HepG2 (cell line): ENCODE results near the gene TUBG1. TPM values are rescaled to one million over a fixed set of nuclear protein-coding genes. Genes with fewer than 3 reads are reported as not detected.
A peak's percentile ranks its signal among the peaks of the same experiment; 100 is the strongest.

Experiments
- CCDC6 ChIP-seq: sonication (generic); formaldehyde crosslinking; IDR thresholded peaks from 2 replicates; pipeline ENCODE4 v1.8.1; 2022; ENCODE audit warnings: mild to moderate bottlenecking, missing genetic modification reagents, moderate library complexity
- NFE2 ChIP-seq: sonication (generic); formaldehyde crosslinking; IDR thresholded peaks from 2 replicates; pipeline ENCODE4 v1.4.0; 2020; ENCODE audit warnings: missing genetic modification reagents
- RAD21 ChIP-seq: fragments of 450-650 bp; formaldehyde crosslinking; IDR thresholded peaks from 2 replicates; pipeline ENCODE4 v1.5.0; 2020; ENCODE audit warnings: mild to moderate bottlenecking
- RFXANK ChIP-seq: IDR thresholded peaks from 2 replicates; pipeline ENCODE4 v1.6.1; 2016
- ZNF180 ChIP-seq: sonication (generic); formaldehyde crosslinking; IDR thresholded peaks from 2 replicates; pipeline ENCODE4 v1.4.0; 2020; ENCODE audit warnings: low read depth, missing genetic modification reagents, borderline replicate concordance
- ZNF256 ChIP-seq: sonication (generic); formaldehyde crosslinking; conservative IDR thresholded peaks from 2 replicates; pipeline ENCODE4 v1.4.0; 2020; ENCODE audit warnings: missing genetic modification reagents
- ZNF501 ChIP-seq: sonication (generic); formaldehyde crosslinking; IDR thresholded peaks from 2 replicates; pipeline ENCODE4 v1.5.1; 2020; ENCODE audit warnings: mild to moderate bottlenecking, moderate library complexity, missing genetic modification reagents
- ZNF83 ChIP-seq: sonication (generic); formaldehyde crosslinking; IDR thresholded peaks from 2 replicates; pipeline ENCODE4 v1.4.0; 2020; ENCODE audit warnings: missing genetic modification reagents, mild to moderate bottlenecking, borderline replicate concordance
- polyA plus RNA-seq, 8 experiments: library from polyadenylated mRNA; depleted of rRNA in 3 of 8; stranded (reverse) in 7 of 8; unstranded in 1 of 8; fragments of >200 nt; fragmentation: Illumina TruSeq in 4 of 8; extraction: Trizol in 4 of 8; gene quantifications; 2 replicates each; pipeline versions ENCODE4 v1.2.1 to v1.2.3, GENCODE V29; 2011 to 2016; ENCODE audit warnings: low read depth in 4 of 8, missing spikeins in 1 of 8, mixed read lengths in 1 of 8; ENCODE audit not compliant: insufficient read depth in 1 of 8
- total RNA-seq, 5 experiments: library from RNA; depleted of rRNA; stranded (reverse); fragments of >200 nt; fragmentation: Illumina TruSeq; extraction: Trizol; gene quantifications; 2 replicates each; pipeline ENCODE4 v1.2.3, GENCODE V29; 2016; ENCODE audit warnings: low read depth in 1 of 5
- TF ChIP-seq, protein P1 (sequence below): sonication (generic); formaldehyde crosslinking; IDR thresholded peaks from 2 replicates; pipeline ENCODE4 v1.5.1; 2020; ENCODE audit warnings: missing genetic modification reagents, mild to moderate bottlenecking, borderline replicate concordance
- TF ChIP-seq, protein P2 (sequence below): sonication (generic); formaldehyde crosslinking; IDR thresholded peaks from 2 replicates; pipeline ENCODE4 v1.8.0; 2022; ENCODE audit warnings: mild to moderate bottlenecking, missing genetic modification reagents; ENCODE audit not compliant: insufficient replicate concordance
- TF ChIP-seq, protein P3 (sequence below): sonication (generic); formaldehyde crosslinking; IDR thresholded peaks from 2 replicates; pipeline ENCODE4 v1.5.0; 2020; ENCODE audit warnings: mild to moderate bottlenecking, missing genetic modification reagents, borderline replicate concordance
- TF ChIP-seq, protein P4 (sequence below): sonication (generic); formaldehyde crosslinking; IDR thresholded peaks from 2 replicates; pipeline ENCODE4 v1.5.0; 2020; ENCODE audit warnings: mild to moderate bottlenecking, missing genetic modification reagents
- TF ChIP-seq, protein P5 (sequence below): sonication (generic); formaldehyde crosslinking; IDR thresholded peaks from 2 replicates; pipeline ENCODE4 v1.4.0; 2020; ENCODE audit warnings: missing genetic modification reagents

TUBG1 gene
- total and polyA plus RNA-seq, 2 of the 13 experiments (the other 11 are each of a cell fraction or from before 2014, with no cell fraction given), result 74.1 to 137 TPM

DNA sequence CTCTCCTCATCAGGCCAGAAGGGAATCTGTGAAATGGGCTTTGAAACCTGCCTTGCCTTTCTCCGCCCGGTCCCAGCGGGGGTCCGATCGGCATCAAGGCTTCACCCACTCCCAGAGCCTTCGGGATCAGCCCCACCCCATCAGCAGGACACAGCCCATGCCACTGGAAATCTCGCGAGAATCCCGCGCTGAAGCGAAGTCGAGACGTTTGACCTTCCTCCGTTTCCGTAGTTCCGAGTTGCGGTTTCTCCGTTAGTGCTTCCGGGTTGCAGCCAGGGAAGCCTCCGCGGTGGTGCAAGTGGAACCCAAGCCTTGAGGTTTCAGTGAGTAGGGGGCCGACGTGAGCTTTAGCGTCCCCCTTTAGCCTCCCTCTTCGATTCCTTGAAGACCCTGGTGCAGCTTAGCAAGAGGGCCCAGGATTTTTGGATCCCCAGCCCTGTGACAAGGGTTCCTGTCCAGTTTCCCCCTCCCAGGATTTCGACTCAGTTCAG, 47.5 kb upstream of the TUBG1 start, which contains the start of gene COASY (continued):
- TF ChIP-seq, protein P1, sequence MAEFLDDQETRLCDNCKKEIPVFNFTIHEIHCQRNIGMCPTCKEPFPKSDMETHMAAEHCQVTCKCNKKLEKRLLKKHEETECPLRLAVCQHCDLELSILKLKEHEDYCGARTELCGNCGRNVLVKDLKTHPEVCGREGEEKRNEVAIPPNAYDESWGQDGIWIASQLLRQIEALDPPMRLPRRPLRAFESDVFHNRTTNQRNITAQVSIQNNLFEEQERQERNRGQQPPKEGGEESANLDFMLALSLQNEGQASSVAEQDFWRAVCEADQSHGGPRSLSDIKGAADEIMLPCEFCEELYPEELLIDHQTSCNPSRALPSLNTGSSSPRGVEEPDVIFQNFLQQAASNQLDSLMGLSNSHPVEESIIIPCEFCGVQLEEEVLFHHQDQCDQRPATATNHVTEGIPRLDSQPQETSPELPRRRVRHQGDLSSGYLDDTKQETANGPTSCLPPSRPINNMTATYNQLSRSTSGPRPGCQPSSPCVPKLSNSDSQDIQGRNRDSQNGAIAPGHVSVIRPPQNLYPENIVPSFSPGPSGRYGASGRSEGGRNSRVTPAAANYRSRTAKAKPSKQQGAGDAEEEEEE, result peak; percentile 61; the same call in 1 of the 2 replicates
- TF ChIP-seq NFE2 (no peak), ZNF256 (peak; percentile 76; the same call in 1 of the 2 replicates), ZNF501 (CRISPR knock-in tag) (peak; percentile 86; the same call in 1 of the 2 replicates), ZNF83 (CRISPR knock-in tag) (no peak), RAD21 (CRISPR knock-in tag) (no peak; the same call in 1 of the 2 replicates), ZNF180 (CRISPR knock-in tag) (no peak), RFXANK (CRISPR knock-in tag) (no peak), CCDC6 (no peak; the same call in 1 of the 2 replicates)
- TF ChIP-seq, protein P2, sequence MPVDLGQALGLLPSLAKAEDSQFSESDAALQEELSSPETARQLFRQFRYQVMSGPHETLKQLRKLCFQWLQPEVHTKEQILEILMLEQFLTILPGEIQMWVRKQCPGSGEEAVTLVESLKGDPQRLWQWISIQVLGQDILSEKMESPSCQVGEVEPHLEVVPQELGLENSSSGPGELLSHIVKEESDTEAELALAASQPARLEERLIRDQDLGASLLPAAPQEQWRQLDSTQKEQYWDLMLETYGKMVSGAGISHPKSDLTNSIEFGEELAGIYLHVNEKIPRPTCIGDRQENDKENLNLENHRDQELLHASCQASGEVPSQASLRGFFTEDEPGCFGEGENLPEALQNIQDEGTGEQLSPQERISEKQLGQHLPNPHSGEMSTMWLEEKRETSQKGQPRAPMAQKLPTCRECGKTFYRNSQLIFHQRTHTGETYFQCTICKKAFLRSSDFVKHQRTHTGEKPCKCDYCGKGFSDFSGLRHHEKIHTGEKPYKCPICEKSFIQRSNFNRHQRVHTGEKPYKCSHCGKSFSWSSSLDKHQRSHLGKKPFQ (CRISPR knock-in tag), result peak; percentile 82
- TF ChIP-seq, protein P3, sequence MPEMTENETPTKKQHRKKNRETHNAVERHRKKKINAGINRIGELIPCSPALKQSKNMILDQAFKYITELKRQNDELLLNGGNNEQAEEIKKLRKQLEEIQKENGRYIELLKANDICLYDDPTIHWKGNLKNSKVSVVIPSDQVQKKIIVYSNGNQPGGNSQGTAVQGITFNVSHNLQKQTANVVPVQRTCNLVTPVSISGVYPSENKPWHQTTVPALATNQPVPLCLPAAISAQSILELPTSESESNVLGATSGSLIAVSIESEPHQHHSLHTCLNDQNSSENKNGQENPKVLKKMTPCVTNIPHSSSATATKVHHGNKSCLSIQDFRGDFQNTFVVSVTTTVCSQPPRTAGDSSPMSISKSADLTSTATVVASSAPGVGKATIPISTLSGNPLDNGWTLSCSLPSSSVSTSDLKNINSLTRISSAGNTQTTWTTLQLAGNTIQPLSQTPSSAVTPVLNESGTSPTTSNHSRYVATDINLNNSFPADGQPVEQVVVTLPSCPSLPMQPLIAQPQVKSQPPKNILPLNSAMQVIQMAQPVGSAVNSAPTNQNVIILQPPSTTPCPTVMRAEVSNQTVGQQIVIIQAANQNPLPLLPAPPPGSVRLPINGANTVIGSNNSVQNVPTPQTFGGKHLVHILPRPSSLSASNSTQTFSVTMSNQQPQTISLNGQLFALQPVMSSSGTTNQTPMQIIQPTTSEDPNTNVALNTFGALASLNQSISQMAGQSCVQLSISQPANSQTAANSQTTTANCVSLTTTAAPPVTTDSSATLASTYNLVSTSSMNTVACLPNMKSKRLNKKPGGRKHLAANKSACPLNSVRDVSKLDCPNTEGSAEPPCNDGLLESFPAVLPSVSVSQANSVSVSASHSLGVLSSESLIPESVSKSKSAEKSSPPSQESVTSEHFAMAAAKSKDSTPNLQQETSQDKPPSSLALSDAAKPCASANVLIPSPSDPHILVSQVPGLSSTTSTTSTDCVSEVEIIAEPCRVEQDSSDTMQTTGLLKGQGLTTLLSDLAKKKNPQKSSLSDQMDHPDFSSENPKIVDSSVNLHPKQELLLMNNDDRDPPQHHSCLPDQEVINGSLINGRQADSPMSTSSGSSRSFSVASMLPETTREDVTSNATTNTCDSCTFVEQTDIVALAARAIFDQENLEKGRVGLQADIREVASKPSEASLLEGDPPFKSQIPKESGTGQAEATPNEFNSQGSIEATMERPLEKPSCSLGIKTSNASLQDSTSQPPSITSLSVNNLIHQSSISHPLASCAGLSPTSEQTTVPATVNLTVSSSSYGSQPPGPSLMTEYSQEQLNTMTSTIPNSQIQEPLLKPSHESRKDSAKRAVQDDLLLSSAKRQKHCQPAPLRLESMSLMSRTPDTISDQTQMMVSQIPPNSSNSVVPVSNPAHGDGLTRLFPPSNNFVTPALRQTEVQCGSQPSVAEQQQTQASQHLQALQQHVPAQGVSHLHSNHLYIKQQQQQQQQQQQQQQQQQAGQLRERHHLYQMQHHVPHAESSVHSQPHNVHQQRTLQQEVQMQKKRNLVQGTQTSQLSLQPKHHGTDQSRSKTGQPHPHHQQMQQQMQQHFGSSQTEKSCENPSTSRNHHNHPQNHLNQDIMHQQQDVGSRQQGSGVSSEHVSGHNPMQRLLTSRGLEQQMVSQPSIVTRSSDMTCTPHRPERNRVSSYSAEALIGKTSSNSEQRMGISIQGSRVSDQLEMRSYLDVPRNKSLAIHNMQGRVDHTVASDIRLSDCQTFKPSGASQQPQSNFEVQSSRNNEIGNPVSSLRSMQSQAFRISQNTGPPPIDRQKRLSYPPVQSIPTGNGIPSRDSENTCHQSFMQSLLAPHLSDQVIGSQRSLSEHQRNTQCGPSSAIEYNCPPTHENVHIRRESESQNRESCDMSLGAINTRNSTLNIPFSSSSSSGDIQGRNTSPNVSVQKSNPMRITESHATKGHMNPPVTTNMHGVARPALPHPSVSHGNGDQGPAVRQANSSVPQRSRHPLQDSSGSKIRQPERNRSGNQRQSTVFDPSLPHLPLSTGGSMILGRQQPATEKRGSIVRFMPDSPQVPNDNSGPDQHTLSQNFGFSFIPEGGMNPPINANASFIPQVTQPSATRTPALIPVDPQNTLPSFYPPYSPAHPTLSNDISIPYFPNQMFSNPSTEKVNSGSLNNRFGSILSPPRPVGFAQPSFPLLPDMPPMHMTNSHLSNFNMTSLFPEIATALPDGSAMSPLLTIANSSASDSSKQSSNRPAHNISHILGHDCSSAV (CRISPR knock-in tag), result no peak
- TF ChIP-seq, protein P4, sequence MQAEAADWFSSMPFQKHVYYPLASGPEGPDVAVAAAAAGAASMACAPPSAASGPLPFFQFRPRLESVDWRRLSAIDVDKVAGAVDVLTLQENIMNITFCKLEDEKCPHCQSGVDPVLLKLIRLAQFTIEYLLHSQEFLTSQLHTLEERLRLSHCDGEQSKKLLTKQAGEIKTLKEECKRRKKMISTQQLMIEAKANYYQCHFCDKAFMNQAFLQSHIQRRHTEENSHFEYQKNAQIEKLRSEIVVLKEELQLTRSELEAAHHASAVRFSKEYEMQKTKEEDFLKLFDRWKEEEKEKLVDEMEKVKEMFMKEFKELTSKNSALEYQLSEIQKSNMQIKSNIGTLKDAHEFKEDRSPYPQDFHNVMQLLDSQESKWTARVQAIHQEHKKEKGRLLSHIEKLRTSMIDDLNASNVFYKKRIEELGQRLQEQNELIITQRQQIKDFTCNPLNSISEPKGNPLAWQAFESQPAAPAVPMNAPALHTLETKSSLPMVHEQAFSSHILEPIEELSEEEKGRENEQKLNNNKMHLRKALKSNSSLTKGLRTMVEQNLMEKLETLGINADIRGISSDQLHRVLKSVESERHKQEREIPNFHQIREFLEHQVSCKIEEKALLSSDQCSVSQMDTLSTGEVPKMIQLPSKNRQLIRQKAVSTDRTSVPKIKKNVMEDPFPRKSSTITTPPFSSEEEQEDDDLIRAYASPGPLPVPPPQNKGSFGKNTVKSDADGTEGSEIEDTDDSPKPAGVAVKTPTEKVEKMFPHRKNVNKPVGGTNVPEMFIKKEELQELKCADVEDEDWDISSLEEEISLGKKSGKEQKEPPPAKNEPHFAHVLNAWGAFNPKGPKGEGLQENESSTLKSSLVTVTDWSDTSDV (CRISPR knock-in tag), result no peak
- TF ChIP-seq, protein P5, sequence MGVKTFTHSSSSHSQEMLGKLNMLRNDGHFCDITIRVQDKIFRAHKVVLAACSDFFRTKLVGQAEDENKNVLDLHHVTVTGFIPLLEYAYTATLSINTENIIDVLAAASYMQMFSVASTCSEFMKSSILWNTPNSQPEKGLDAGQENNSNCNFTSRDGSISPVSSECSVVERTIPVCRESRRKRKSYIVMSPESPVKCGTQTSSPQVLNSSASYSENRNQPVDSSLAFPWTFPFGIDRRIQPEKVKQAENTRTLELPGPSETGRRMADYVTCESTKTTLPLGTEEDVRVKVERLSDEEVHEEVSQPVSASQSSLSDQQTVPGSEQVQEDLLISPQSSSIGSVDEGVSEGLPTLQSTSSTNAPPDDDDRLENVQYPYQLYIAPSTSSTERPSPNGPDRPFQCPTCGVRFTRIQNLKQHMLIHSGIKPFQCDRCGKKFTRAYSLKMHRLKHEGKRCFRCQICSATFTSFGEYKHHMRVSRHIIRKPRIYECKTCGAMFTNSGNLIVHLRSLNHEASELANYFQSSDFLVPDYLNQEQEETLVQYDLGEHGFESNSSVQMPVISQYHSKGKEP (CRISPR knock-in tag), result no peak
